Measurements from ENCODE around the gene BRD4.
A peak's percentile ranks its signal among the peaks of the same experiment; 100 is the strongest.

BRD4 gene

DNA sequence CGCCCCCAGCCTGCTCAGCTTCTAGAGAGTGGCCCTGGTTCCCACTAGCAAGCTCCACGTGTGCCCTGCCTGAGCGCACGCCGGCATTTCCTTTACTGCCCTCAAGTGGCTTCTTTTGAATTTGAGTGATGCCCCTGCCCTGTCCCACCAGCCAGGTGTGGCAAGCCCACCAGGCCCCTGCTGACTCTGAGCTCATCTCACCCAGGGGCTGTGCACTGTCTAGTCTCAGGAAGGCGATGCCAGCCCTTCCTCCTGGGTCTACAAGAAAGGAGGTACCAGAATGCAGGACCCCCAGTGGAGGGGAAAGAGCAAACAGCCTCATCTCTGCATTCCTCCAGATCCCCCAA is 82.8 kb downstream of the BRD4 start:
- Histone ChIP-seq H3K27me3 (ENCODE audit: control insufficient read depth, insufficient read depth, low read length) (no peaks in the 10 kb centered on the region), H3K4me2 (ENCODE audit: low read length) (peak overlapping the region; percentile 69), H3K9me3 (replicated peaks; ENCODE audit: low read length) (no peaks in the 10 kb centered on the region), H3K36me3 (ENCODE audit: insufficient read depth, low read length) (peaks cover 65% of the 10 kb centered on the region), H3K4me1 (ENCODE audit: control insufficient read depth, insufficient read depth, low read length) (peaks cover 70% of the 10 kb centered on the region), H3K9ac (ENCODE audit: low read depth, low read length) (peak overlapping the region; percentile 93), H3K4me3 (ENCODE audit: low read length) (peak overlapping the region; percentile 34)

DNA sequence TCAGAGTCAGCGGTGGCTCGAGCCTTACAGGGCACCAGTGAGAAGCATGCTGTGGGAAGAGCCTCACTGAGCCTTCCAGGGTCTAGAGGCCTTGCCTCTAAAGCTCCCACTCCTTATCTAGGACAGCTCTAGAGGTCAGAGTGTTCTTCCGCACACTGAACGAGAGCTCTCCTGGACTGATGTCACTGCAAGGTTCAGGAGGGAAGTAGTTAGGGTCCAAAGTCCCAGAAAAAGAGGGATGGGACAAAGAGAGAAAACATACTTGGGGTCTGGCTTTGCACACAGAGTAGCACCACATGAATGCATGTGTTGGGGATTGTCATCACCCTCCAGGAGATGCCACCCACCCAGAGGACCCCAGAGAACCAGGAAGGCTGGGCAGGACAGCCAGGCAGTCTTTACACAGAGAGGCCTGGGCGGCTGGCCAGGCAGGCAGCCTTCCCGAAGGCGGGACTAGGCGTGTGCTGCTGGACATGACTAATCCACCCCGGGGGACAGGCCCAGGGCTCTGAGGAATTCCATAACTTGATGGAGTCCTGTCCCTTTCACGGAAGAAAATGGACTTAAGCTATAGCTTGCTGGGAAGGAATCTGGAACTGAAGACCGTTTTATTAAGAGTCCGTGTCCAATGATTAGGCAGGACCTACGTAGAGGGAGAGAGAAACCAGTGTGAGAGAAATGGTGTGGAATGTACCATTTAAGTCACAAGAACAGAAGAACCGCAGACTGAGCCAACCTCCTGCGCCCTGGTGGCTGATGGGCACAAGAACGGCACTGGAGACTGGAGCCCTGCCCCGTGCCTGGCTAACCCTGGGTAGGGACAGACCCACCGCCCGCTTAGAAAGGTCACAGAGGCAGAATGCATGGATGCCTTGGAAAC is 83.5 kb downstream of the BRD4 start:
- Histone ChIP-seq H3K4me2 (ENCODE audit: low read length) (peak overlapping the region; percentile 69), H3K36me3 (ENCODE audit: insufficient read depth, low read length) (peaks cover 62% of the 10 kb centered on the region), H3K4me3 (ENCODE audit: low read length) (peak overlapping the region; percentile 34), H3K27me3 (ENCODE audit: control insufficient read depth, insufficient read depth, low read length) (no peaks in the 10 kb centered on the region), H3K9ac (ENCODE audit: low read depth, low read length) (peak overlapping the region; percentile 93), H3K4me1 (ENCODE audit: control insufficient read depth, insufficient read depth, low read length) (peaks cover 69% of the 10 kb centered on the region), H3K9me3 (replicated peaks; ENCODE audit: low read length) (no peaks in the 10 kb centered on the region)

DNA sequence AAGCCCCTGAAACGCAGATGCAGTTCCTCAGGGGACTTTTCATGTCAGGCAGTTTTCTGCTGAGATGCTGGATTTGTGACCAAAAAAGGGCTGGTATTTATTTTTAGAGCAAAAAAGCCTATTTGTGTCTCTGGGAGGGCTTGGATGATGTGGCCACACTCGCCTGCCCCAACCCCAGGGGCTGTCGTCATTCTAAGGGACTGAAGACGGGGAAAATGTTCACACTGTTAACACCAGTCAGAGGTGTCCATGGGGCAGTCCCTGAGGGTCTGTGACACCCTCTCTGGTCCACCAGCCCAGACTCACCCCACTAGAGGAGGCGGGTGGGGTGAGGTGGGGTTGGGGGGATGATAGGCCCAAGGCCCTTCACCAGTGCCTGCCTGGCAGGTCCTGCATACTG is 84.2 kb downstream of the BRD4 start:
- peak overlapping the region; percentile 93 for H3K9ac ChIP-seq (ENCODE audit: low read depth, low read length)
- no peak overlapping the region for H3K4me2 ChIP-seq (ENCODE audit: low read length)
- no peaks in the 10 kb centered on the region for H3K9me3 ChIP-seq (replicated peaks; ENCODE audit: low read length)
- no peaks in the 10 kb centered on the region for H3K27me3 ChIP-seq (ENCODE audit: control insufficient read depth, insufficient read depth, low read length)
- peak overlapping the region; percentile 11 for H3K4me3 ChIP-seq (ENCODE audit: low read length)
- peaks cover 61% of the 10 kb centered on the region for H3K4me1 ChIP-seq (ENCODE audit: control insufficient read depth, insufficient read depth, low read length)
- peaks cover 61% of the 10 kb centered on the region for H3K36me3 ChIP-seq (ENCODE audit: insufficient read depth, low read length)

DNA sequence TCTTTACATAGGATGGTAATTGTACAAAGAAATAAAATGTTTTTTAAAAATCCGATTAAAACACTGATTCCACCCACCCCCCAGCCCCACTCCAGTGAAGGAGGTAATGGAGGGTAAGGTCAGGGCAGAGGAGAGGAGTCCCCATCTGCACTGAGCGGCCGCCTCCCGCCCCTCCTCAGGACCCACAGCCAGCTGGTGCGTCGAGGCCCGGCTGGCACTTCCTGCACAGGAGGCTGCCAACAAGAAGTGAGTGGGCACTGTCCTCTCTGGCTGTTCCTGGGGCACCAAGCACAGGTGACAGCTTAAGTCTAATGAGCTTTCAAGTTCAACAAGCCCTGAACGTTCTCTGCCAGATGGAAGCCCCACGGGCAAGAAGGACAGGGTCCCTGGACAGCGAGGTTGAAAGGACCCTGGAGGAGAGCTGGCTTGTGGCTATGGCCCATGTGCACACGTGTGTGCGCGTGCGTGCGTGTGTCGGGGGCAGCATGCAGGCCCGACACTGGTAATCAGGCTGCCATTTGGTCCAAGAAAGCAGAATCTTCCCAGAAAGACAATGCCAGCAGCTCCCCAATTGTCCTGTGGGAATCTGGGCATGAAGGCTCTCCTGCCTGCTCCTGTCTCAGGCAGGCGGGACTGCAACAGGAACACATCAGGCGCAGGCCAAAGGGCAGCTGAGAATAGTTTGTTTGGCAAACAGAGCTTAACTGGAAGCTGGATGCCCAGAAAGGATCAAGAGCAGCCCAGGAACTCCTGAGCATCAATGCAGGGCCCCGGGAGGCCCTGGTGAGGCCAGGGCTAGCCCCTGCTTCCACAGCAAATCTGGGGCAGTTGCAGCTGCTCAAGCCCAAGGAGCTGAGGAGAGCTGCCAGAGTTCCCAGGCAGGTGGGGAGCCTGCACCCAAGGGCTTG is 85.0 kb downstream of the BRD4 start:
- H3K4me2 ChIP-seq (ENCODE audit: low read length): no peak overlapping the region
- no peak overlapping the region for H3K4me3 ChIP-seq (ENCODE audit: low read length)
- no peaks in the 10 kb centered on the region for H3K9me3 ChIP-seq (replicated peaks; ENCODE audit: low read length)
- no peaks in the 10 kb centered on the region for H3K27me3 ChIP-seq (ENCODE audit: control insufficient read depth, insufficient read depth, low read length)
- peak overlapping the region; percentile 93 for H3K9ac ChIP-seq (ENCODE audit: low read depth, low read length)
- H3K36me3 ChIP-seq (ENCODE audit: insufficient read depth, low read length): peaks cover 57% of the 10 kb centered on the region
- H3K4me1 ChIP-seq (ENCODE audit: control insufficient read depth, insufficient read depth, low read length): peaks cover 53% of the 10 kb centered on the region

DNA sequence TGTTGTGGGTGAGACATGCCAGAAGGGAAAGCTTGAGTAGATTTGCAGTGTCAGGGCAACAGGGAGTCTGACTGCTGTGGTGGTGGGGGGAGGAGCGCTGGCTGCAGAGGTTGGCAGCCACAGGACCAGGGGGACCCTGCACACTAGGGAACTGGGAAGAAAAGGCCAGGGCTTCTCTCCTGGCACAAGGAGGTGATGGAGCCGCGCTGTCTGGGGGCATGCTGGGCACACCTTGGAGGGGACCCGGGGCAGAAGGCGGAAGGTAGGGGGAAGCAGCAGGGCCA is 86.2 kb downstream of the BRD4 start:
- Histone ChIP-seq H3K9ac (ENCODE audit: low read depth, low read length) (no peak overlapping the region), H3K4me2 (ENCODE audit: low read length) (no peak overlapping the region), H3K36me3 (ENCODE audit: insufficient read depth, low read length) (peaks cover 60% of the 10 kb centered on the region), H3K9me3 (replicated peaks; ENCODE audit: low read length) (no peaks in the 10 kb centered on the region), H3K4me3 (ENCODE audit: low read length) (no peak overlapping the region), H3K27me3 (ENCODE audit: control insufficient read depth, insufficient read depth, low read length) (no peaks in the 10 kb centered on the region), H3K4me1 (ENCODE audit: control insufficient read depth, insufficient read depth, low read length) (peaks cover 42% of the 10 kb centered on the region)

DNA sequence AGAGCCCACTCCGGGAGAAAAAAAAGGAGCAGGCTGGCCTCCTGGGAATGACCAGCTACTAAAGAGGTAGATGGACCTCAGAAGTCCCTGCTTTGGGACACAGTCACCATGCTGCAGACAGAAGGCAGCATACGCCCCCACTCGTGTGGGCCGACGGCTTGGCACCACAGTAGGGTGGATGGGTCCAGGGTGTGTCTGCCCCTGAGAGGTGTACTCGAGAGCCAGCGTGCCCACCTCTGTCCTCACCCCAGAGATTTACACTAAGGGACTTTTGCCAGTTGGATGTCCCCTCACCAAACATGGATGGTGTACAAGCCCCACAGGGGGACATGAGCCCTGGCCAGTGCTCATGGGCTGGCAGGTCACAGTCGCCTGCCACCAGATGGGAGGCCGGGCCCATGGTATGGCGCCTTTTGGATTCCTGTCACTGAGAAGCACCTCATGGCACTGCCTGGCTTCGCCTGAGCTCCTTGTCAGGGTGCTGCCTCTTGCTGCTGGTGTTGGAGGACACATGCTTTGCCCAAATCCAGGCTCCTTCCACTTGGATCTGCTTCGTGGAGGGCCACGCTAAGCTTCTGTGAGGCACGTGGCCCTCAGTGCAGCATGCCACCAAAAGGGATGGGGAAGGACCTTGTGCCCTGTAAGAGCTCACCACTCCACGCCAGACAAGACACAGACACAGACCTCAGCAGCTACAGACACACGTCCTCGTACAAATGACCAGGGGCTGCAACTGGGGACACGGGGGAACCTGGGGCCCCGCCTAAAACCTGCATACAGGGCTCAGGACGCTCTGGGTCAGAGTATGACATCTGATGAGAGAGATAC is 86.8 kb downstream of the BRD4 start:
- Histone ChIP-seq H3K4me3 (ENCODE audit: low read length) (no peak overlapping the region), H3K4me1 (ENCODE audit: control insufficient read depth, insufficient read depth, low read length) (peaks cover 36% of the 10 kb centered on the region), H3K9me3 (replicated peaks; ENCODE audit: low read length) (no peaks in the 10 kb centered on the region), H3K36me3 (ENCODE audit: insufficient read depth, low read length) (peaks cover 65% of the 10 kb centered on the region), H3K9ac (ENCODE audit: low read depth, low read length) (no peak overlapping the region), H3K4me2 (ENCODE audit: low read length) (no peak overlapping the region), H3K27me3 (ENCODE audit: control insufficient read depth, insufficient read depth, low read length) (no peaks in the 10 kb centered on the region)

DNA sequence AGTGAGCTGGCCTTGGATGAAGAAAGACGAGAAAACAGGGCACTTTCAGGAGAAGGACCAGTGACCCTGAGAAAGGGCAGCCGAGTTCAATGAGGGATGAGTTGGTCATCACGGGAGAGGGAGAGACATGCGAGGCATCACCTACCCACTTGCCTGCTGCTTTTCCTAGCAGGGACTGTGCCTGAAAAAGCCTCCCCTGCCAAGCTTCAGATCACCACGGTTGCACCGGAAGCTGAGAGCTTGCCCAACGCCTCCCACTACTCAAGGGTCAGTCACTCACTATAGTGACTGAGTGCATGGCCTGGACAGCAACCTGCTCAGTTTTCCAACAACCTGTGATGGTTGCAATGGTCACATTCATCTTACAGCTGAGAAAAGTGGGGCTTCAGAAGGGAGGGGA is 87.5 kb downstream of the BRD4 start:
- no peaks in the 10 kb centered on the region for H3K9me3 ChIP-seq (replicated peaks; ENCODE audit: low read length)
- H3K4me1 ChIP-seq (ENCODE audit: control insufficient read depth, insufficient read depth, low read length): peaks cover 28% of the 10 kb centered on the region
- no peak overlapping the region for H3K4me3 ChIP-seq (ENCODE audit: low read length)
- no peak overlapping the region for H3K9ac ChIP-seq (ENCODE audit: low read depth, low read length)
- peaks cover 73% of the 10 kb centered on the region for H3K36me3 ChIP-seq (ENCODE audit: insufficient read depth, low read length)
- no peaks in the 10 kb centered on the region for H3K27me3 ChIP-seq (ENCODE audit: control insufficient read depth, insufficient read depth, low read length)
- H3K4me2 ChIP-seq (ENCODE audit: low read length): no peak overlapping the region

DNA sequence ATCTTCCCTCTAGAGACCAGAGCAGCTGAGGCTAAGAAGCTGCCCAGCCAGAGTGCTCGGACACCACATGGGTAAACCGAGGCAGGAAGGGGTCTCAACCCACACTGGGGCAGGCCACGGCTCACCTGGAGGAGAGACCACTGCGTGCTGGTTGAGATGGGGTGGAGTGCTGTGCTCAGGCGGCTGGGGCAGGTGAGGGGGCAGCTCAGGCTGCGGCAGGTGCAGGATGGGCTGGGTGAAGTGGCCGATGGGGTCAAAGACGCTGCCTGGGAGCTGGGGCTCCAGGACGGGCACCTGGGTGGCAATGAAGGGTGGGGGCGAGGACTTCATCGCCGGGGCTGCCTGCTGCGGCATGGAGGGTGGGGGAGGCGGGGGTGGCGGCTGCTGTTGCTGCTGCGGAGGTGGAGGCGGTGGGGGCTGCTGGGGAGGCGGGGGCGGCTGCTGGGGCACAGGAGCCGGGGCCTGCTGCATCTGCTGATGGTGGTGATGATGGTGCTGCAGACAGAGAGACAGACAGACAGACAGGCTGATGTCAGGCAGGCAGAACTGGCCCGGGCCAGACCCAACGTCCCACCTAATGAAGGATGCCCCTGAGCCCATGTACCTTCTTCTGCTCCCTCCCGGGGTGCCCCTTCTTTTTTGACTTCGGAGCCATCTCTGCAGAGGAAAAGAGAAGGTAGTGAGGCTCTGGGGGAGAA is 88.1 kb downstream of the BRD4 start:
- Histone ChIP-seq H3K4me1 (ENCODE audit: control insufficient read depth, insufficient read depth, low read length) (peaks cover 23% of the 10 kb centered on the region), H3K4me2 (ENCODE audit: low read length) (no peak overlapping the region), H3K4me3 (ENCODE audit: low read length) (no peak overlapping the region), H3K9ac (ENCODE audit: low read depth, low read length) (no peak overlapping the region), H3K9me3 (replicated peaks; ENCODE audit: low read length) (no peaks in the 10 kb centered on the region), H3K36me3 (ENCODE audit: insufficient read depth, low read length) (peaks cover 78% of the 10 kb centered on the region), H3K27me3 (ENCODE audit: control insufficient read depth, insufficient read depth, low read length) (no peaks in the 10 kb centered on the region)

DNA sequence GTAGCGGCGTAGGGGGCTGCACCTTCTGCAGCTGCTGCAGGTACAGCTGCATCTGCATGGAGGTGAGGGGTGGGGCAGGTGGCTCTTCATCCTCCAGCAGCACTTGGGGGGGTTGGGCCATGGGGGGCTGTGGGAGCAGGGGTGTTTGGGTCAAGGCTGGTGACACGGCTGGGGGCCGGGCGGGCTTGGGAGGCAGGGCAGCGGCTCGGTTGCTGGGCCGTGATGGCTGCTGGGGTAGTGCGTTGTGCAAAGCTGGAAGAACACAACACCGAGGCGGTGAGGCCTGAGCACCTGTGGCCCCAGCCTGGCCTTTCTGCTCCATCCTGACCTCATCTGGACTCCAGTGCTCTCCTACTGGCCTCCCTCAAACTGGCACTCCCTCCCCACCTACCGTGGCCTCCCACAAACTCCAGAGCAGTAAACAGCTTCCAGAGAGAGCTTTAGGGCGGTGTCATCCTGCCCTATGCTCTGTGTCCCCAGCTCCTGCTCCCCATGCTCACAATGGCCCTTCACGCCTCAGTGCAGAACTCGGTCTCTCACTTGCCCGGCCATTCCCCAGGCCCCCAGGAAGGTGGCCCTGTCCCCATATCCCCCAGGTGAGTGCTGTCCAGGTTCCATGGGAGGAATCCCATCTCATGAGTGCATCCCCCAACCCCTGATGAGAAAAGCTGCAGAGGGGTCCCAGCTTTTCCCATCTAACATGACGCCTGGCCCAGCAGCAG is 88.9 kb downstream of the BRD4 start:
- Histone ChIP-seq H3K27me3 (ENCODE audit: control insufficient read depth, insufficient read depth, low read length) (no peaks in the 10 kb centered on the region), H3K36me3 (ENCODE audit: insufficient read depth, low read length) (peaks cover 83% of the 10 kb centered on the region), H3K4me2 (ENCODE audit: low read length) (no peak overlapping the region), H3K4me3 (ENCODE audit: low read length) (no peak overlapping the region), H3K9me3 (replicated peaks; ENCODE audit: low read length) (no peaks in the 10 kb centered on the region), H3K9ac (ENCODE audit: low read depth, low read length) (no peak overlapping the region), H3K4me1 (ENCODE audit: control insufficient read depth, insufficient read depth, low read length) (peaks cover 14% of the 10 kb centered on the region)

DNA sequence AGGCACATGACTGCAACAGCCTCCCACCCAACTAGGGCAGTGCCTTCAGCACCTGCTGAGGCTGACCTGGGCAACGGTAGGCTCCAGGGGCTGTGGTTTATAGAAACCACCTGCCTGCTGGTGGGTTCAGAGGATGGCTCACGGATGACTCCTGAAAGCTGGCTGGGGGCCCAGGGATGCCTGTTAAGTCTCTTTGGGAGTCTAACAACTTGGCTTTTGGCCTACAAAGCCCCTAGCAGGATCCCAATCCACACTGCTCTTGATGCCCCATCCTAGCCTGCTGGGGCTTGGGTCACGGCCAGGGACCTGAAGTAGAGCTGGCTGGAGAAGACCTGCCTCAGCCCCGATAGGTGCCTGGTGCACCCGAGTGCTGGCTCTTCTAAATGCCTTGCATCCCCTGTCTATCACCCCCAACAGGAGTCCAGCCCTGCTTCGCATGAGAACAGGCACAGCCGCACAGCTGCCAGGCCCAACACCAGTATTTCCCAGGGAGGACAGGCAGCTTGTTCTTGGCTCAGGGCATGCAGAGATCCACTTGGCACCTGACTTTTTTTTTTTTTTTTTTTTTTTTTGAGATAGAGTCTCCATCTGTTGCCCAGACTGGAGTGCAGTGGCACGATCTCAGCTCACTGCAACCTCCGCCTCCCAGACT is 91.0 kb downstream of the BRD4 start:
- H3K9ac ChIP-seq (ENCODE audit: low read depth, low read length): no peak overlapping the region
- peaks cover 79% of the 10 kb centered on the region for H3K36me3 ChIP-seq (ENCODE audit: insufficient read depth, low read length)
- no peak overlapping the region for H3K4me3 ChIP-seq (ENCODE audit: low read length)
- no peaks in the 10 kb centered on the region for H3K9me3 ChIP-seq (replicated peaks; ENCODE audit: low read length)
- no peaks in the 10 kb centered on the region for H3K27me3 ChIP-seq (ENCODE audit: control insufficient read depth, insufficient read depth, low read length)
- no peak overlapping the region for H3K4me2 ChIP-seq (ENCODE audit: low read length)
- no peaks in the 10 kb centered on the region for H3K4me1 ChIP-seq (ENCODE audit: control insufficient read depth, insufficient read depth, low read length)
